ENCODE data around the gene SNRPA1.

The SNRPA1 gene

DNA sequence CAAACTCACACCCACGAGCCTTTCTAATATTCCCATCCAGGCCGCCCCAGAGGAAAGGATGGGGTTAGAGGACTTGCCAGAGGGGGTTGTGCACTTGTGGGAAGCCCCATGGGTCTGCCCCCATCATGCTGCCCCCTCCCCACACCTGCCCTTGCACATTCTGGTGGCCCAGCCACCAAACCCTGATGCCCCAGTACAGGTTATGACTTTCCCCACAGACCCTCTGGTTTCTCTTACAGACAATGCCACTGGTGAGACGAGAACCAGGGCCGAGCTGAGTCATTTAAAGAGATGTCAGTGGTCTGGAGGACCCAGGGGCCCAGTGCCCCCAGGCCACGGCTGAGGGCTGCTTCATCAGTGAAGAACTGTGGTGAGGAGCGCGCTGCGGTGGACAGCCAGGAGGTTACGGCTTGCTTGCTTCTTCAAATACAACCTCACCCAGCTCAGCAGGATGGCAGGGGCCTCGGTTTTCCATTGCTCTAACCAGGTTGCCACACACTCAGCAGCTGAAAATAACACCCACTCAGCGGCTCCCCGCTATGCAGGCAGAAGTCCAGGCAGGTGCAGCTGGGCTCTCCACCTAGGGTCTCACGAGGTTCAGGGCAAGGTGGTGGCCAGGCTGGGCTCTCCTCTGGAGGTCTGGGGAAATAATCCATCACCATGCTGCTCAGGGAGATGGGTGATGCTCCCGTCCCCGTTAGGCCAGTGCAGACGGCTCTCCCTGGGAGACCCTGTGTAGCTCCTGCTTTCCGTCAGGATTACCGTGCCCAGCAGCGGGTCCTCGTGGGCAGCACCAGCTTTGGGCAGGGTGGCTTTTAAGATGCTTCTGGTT lies 13.8 kb upstream of the SNRPA1 start:
- Histone ChIP-seq H3K36me3 (no peaks in the 10 kb centered on the region), H3K9me3 (no peaks in the 10 kb centered on the region), H3K27me3 (no peaks in the 10 kb centered on the region), H3K4me3 (ENCODE audit: low read depth, low read length) (no peak overlapping the region), H3K4me1 (no peaks in the 10 kb centered on the region)
- TF ChIP-seq, protein P1, sequence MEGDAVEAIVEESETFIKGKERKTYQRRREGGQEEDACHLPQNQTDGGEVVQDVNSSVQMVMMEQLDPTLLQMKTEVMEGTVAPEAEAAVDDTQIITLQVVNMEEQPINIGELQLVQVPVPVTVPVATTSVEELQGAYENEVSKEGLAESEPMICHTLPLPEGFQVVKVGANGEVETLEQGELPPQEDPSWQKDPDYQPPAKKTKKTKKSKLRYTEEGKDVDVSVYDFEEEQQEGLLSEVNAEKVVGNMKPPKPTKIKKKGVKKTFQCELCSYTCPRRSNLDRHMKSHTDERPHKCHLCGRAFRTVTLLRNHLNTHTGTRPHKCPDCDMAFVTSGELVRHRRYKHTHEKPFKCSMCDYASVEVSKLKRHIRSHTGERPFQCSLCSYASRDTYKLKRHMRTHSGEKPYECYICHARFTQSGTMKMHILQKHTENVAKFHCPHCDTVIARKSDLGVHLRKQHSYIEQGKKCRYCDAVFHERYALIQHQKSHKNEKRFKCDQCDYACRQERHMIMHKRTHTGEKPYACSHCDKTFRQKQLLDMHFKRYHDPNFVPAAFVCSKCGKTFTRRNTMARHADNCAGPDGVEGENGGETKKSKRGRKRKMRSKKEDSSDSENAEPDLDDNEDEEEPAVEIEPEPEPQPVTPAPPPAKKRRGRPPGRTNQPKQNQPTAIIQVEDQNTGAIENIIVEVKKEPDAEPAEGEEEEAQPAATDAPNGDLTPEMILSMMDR (IDR thresholded peaks at IDR 0.05; ENCODE audit: low read depth, low read length): no peak
- no peak for DNase-seq

DNA sequence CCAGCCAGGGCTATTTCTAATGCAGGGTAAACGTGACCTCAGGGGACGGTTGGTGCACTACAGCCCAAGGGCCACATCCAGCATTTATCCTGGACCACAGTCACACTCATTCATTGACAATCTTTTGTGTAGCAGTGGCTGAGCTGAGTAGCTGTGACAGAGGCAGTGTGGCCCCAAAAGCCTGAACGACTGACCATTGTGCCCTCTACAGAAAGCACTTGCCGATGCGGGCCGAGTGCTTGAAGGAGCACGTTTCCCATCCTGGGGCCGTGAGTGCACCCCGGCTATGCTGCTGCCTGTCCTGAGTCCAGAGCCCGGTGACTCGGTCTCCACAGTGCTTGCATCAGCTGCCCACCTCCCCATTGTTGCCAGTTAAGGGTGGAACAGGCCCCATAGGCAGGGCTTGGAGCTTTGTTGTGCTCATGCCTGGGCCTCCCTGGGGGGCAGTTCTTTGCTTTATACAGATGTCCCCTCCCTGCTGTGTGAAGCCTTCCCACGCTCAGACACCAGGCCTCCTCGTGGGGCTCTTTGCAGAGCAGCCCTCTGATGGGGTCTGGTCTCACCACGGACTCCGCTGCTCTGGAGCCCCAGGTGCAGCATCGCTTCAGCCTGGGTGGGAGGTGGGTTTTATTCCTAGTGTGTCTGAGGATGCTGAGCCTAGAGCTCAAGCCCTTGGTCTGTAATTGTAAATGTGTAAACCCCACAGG lies 13.0 kb upstream of the SNRPA1 start:
- no peaks in the 10 kb centered on the region for H3K4me1 ChIP-seq
- TF ChIP-seq, protein P1 (IDR thresholded peaks at IDR 0.05; ENCODE audit: low read depth, low read length): no peak
- H3K4me3 ChIP-seq (ENCODE audit: low read depth, low read length): no peak overlapping the region
- no peaks in the 10 kb centered on the region for H3K27me3 ChIP-seq
- no peak for DNase-seq
- no peaks in the 10 kb centered on the region for H3K36me3 ChIP-seq
- no peaks in the 10 kb centered on the region for H3K9me3 ChIP-seq

DNA sequence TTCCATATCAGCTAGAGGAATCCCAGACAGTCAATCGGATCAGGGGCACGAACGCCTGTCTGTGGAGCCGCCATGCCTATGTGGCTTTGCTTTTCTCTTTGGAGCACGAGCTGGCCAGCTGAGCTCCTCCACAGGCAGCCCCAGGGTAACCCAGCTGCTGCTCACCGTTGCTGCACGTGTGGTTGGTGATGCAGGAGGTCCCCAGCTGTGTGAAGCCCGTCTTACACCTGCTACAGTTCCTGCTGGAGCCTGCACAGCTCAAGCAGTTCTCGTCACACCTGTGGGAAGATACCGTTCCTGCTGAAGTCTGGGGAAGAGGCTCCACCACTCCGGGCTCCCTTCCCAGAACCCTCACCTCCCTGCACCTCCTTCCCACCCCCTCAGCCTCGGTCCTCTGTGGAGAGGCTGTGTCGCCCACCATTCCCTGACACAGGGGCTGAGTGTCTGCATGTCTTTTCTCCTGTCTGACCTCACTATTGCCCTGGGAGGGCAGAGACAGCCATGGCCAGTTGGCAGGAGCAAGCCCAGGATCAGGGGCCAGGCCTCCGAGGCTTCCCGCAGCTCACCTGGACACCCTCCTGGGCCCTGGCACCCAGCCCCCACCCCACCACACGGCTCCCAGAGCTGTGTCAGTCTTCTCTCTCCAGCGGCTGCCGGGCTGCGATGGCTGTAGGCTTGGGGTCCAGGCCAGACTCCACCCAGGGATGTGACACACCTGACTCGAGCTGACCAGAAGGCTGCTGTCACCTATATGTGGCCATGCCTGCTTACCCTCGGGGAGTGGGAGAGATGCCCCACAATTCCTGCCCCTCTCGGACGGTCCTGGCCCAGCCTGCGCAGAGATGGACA lies 12.2 kb upstream of the SNRPA1 start:
- TF ChIP-seq, protein P1 (IDR thresholded peaks at IDR 0.05; ENCODE audit: low read depth, low read length): no peak
- H3K4me1 ChIP-seq: no peaks in the 10 kb centered on the region
- no peaks in the 10 kb centered on the region for H3K9me3 ChIP-seq
- H3K4me3 ChIP-seq (ENCODE audit: low read depth, low read length): no peak overlapping the region
- DNase-seq: no peak
- H3K27me3 ChIP-seq: no peaks in the 10 kb centered on the region
- no peaks in the 10 kb centered on the region for H3K36me3 ChIP-seq

DNA sequence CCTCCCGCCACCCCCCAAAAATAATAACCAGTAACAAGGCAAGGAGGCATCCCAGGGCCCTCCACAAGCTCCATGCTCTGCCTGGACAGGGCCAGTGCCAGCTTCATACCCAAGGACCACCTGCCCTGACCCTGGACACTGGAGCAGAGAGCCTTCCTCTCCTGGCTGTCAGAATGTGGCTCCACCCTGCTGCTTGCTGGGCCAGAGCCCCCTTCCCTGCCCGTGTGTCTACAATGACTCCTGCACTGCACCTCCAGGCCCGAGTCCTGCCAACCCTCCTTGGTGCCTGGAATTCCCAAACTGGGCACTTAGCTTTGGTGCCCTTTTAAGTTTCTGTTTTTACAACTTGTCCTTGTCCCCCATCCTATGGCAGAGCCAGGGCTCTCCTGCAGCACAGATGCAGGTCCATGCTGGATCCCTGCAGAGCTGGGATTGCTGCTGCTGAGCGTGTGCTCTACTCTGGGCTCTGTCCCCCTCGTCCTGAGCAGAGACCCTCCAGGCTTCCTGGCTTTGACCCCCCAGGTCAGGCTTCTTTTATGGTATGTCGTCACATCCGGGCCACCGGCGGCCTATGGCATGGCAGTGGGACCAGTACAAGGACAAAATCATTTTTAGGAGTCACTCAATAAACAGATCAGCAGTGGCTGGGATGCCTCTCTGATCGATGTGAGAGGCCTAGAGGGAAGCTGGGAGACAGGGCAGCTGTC lies 11.4 kb upstream of the SNRPA1 start:
- H3K27me3 ChIP-seq: no peaks in the 10 kb centered on the region
- TF ChIP-seq, protein P1 (IDR thresholded peaks at IDR 0.05; ENCODE audit: low read depth, low read length): no peak
- H3K4me3 ChIP-seq (ENCODE audit: low read depth, low read length): no peak overlapping the region
- no peak for DNase-seq
- H3K36me3 ChIP-seq: no peaks in the 10 kb centered on the region
- no peaks in the 10 kb centered on the region for H3K9me3 ChIP-seq
- H3K4me1 ChIP-seq: no peaks in the 10 kb centered on the region

DNA sequence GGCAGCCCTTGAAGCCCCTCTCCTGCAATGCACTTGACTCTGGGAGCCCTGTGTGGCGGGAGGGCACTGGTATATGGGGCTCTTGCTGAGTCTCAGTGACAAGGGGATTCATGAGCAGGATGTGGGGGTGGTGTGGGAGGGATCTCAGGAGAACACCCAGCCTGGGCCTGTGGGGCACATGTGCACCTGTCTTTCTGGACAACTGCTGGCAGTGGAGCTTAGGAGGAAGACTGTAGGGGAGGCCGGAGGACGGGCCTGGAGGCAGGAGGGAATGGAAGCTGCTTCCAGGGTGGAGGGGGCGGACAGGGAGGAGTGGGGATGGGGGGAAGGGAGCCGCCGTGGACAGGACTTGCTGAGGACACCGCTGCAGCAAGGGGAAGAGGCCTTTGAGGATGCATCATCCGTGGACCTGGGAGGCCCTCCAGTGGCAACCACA lies 10.8 kb upstream of the SNRPA1 start:
- Histone ChIP-seq H3K36me3 (no peaks in the 10 kb centered on the region), H3K4me1 (no peaks in the 10 kb centered on the region), H3K4me3 (ENCODE audit: low read depth, low read length) (no peak overlapping the region), H3K27me3 (no peaks in the 10 kb centered on the region), H3K9me3 (no peaks in the 10 kb centered on the region)
- TF ChIP-seq, protein P1 (IDR thresholded peaks at IDR 0.05; ENCODE audit: low read depth, low read length): no peak
- DNase-seq: no peak

All from BE2C (cell line).